HL-60 (cell line): ENCODE measurements around the gene EFTUD2.

ENCODE experiments used
- DNase-seq, 2 experiments: peaks; one replicate each; pipeline ENCODE4 v3.0.0-alpha.2; 2010 to 2020; ENCODE audit warnings: low read depth in 1 of 2, low spot score in 1 of 2
- H3K27ac ChIP-seq: fragments of 250-450 bp; sonication (Bioruptor Pico); replicated peaks from 2 replicates; pipeline ENCODE4 v1.5.1; 2020; ENCODE audit warnings: mild to moderate bottlenecking, moderate library complexity
- H3K27me3 ChIP-seq: fragments of 250-450 bp; sonication (Bioruptor Pico); 2 replicates; pipeline ENCODE4 v1.5.1; 2021; ENCODE audit warnings: mild to moderate bottlenecking, moderate library complexity; ENCODE audit not compliant: insufficient read depth, poor library complexity, severe bottlenecking
- H3K4me3 ChIP-seq: replicated peaks from 2 replicates; pipeline ENCODE4 v1.5.1; 2011; ENCODE audit warnings: mild to moderate bottlenecking, control low read depth, low read length; ENCODE audit not compliant: insufficient read depth
- CTCF ChIP-seq: IDR thresholded peaks from one replicate; pipeline ENCODE4 v1.5.1; 2011; ENCODE audit warnings: low read length, control low read depth, inconsistent platforms; ENCODE audit not compliant: insufficient read depth
- GABPA ChIP-seq: IDR thresholded peaks from 2 replicates; pipeline ENCODE4 v1.6.1; 2012; ENCODE audit warnings: low read depth
- POLR2AphosphoS5 ChIP-seq: IDR thresholded peaks from 2 replicates; pipeline ENCODE4 v1.6.1; 2012; ENCODE audit warnings: low read depth
- REST ChIP-seq: IDR thresholded peaks from 2 replicates; pipeline ENCODE4 v1.6.1; 2012; ENCODE audit warnings: low read depth; ENCODE audit not compliant: insufficient replicate concordance
- SPI1 ChIP-seq: IDR thresholded peaks from 2 replicates; pipeline ENCODE4 v1.6.1; 2012; ENCODE audit warnings: low read depth, mild to moderate bottlenecking, borderline replicate concordance

EFTUD2 gene

GRCh38 chr17:44908761-44909326 lies 9.6 kb upstream of the EFTUD2 start:
- H3K27me3 ChIP-seq = peaks cover 9% of the 10 kb centered on the region
- H3K4me3 ChIP-seq = no peak overlapping the region
- H3K27ac ChIP-seq = no peak overlapping the region
- TF ChIP-seq GABPA (no peak), POLR2AphosphoS5 (no peak), SPI1 (no peak), CTCF (no peak), REST (no peak)
- no peak for DNase-seq

GRCh38 chr17:44907729-44908470 lies 8.7 kb upstream of the EFTUD2 start:
- Histone ChIP-seq H3K4me3 (no peak overlapping the region), H3K27ac (no peak overlapping the region), H3K27me3 (peaks cover 9% of the 10 kb centered on the region)
- TF ChIP-seq REST (no peak), GABPA (no peak), POLR2AphosphoS5 (no peak), SPI1 (no peak), CTCF (no peak)
- no peak for DNase-seq

GRCh38 chr17:44906763-44907728 lies 7.8 kb upstream of the EFTUD2 start:
- Histone ChIP-seq H3K4me3 (no peak overlapping the region), H3K27ac (no peak overlapping the region), H3K27me3 (peaks cover 9% of the 10 kb centered on the region)
- TF ChIP-seq POLR2AphosphoS5 (no peak), SPI1 (no peak), CTCF (no peak), GABPA (no peak), REST (no peak)
- no peak for DNase-seq
